ENCODE results near the gene WDFY2. TPM values are rescaled to one million over a fixed set of nuclear protein-coding genes. Genes with fewer than 3 reads are reported as not detected.

The WDFY2 gene
- total RNA-seq, 1 experiment from 2014 or later: 25.7 TPM

GRCh38 chr13:51683597-51683996 lies 99.3 kb downstream of the WDFY2 start (continued):
- TF ChIP-seq, protein P1, sequence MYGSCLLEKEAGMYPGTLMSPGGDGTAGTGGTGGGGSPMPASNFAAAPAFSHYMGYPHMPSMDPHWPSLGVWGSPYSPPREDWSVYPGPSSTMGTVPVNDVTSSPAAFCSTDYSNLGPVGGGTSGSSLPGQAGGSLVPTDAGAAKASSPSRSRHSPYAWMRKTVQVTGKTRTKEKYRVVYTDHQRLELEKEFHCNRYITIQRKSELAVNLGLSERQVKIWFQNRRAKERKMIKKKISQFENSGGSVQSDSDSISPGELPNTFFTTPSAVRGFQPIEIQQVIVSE (CRISPR knock-in tag; IDR thresholded peaks at IDR 0.05; ENCODE audit: borderline replicate concordance): no peak
- TF ChIP-seq NR3C1 (CRISPR knock-in tag; conservative IDR thresholded peaks at IDR 0.05; ENCODE audit: low read depth) (no peak), ZNF396 (CRISPR knock-in tag; IDR thresholded peaks at IDR 0.05; ENCODE audit: borderline replicate concordance) (no peak), TEAD1 (CRISPR knock-in tag; IDR thresholded peaks at IDR 0.05) (no peak)

GRCh38 chr13:51684076-51684475 lies 99.8 kb downstream of the WDFY2 start:
- Mint-ChIP-seq H3K4me3 (no peak overlapping the region), H3K4me1 (peaks cover 31% of the 10 kb centered on the region), H3K27me3 (ENCODE audit: low read depth) (no peaks in the 10 kb centered on the region), H3K27ac (no peak overlapping the region), H3K36me3 (no peaks in the 10 kb centered on the region), H3K9me3 (no peaks in the 10 kb centered on the region)
- ChIA-PET POLR2A (no interaction called here), CTCF (interaction anchor here (0.6 to 1.2 kb wide), 2 partner anchors 84 to 1837 kb away, joined by 3 to 4 read pairs; no protein-coding TSS in a partner anchor)
- no peak for DNase-seq (ENCODE audit: low spot score)
- no peak for TF ChIP-seq ZNF232 (CRISPR knock-in tag; IDR thresholded peaks at IDR 0.05)
- no peak for TF ChIP-seq AR (CRISPR knock-in tag; IDR thresholded peaks at IDR 0.05)
- ATAC-seq: no peak

DNA sequence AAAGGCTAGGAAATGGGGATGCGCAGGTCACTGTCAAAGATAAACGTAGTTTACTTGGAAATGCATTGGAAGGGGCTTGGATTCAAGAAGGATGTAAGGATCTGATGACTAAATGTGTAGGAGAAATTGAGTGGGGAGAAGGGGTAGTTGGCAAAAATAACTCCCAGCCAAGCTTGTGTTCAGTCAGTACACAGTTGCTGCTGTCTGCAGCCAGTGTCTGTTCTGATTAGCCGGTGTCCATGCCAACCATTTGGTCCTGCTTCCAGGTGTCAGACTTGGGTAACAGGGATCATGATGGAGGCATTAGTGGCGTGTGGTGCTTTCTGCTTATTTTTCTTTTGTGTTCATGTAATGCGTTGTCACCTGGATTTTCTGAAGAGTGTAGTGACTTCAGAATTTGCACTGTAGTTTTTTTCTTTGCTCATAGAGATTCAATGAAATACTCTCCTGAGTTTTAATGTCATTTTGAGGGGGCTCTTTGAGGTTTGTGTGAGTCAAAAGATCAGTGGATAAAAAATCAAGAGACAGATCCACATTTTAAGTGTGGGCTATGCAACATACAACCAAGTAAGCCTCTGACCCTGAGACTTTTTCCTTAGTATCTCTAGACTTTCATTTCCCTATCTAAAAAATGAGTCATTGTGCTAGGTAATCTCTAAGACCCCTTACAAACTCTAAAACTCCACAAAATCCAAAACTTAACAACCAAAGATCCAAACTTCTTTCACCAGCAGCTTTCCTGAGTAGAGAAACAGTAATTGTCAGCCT lies 103.9 kb downstream of the WDFY2 start:
- Mint-ChIP-seq H3K36me3 (peaks cover 6% of the 10 kb centered on the region), H3K27me3 (ENCODE audit: low read depth) (no peaks in the 10 kb centered on the region), H3K4me3 (no peak overlapping the region), H3K9me3 (no peaks in the 10 kb centered on the region), H3K27ac (peak overlapping the region; percentile 6; the same call in 1 of the 2 replicates), H3K4me1 (peaks cover 34% of the 10 kb centered on the region)
- POLR2A ChIA-PET: no interaction called here
- DNase-seq (ENCODE audit: low spot score) (no peak), ATAC-seq (no peak)
- no peak for TF ChIP-seq NR1H2 (CRISPR knock-in tag; IDR thresholded peaks at IDR 0.05)
- TF ChIP-seq, protein P2, sequence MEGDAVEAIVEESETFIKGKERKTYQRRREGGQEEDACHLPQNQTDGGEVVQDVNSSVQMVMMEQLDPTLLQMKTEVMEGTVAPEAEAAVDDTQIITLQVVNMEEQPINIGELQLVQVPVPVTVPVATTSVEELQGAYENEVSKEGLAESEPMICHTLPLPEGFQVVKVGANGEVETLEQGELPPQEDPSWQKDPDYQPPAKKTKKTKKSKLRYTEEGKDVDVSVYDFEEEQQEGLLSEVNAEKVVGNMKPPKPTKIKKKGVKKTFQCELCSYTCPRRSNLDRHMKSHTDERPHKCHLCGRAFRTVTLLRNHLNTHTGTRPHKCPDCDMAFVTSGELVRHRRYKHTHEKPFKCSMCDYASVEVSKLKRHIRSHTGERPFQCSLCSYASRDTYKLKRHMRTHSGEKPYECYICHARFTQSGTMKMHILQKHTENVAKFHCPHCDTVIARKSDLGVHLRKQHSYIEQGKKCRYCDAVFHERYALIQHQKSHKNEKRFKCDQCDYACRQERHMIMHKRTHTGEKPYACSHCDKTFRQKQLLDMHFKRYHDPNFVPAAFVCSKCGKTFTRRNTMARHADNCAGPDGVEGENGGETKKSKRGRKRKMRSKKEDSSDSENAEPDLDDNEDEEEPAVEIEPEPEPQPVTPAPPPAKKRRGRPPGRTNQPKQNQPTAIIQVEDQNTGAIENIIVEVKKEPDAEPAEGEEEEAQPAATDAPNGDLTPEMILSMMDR (IDR thresholded peaks at IDR 0.05): no peak
- TF ChIP-seq, protein P3, sequence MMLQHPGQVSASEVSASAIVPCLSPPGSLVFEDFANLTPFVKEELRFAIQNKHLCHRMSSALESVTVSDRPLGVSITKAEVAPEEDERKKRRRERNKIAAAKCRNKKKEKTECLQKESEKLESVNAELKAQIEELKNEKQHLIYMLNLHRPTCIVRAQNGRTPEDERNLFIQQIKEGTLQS (CRISPR knock-in tag; conservative IDR thresholded peaks at IDR 0.05): no peak
- TF ChIP-seq CREM (CRISPR knock-in tag; IDR thresholded peaks at IDR 0.05): no peak
- TF ChIP-seq, protein P4, sequence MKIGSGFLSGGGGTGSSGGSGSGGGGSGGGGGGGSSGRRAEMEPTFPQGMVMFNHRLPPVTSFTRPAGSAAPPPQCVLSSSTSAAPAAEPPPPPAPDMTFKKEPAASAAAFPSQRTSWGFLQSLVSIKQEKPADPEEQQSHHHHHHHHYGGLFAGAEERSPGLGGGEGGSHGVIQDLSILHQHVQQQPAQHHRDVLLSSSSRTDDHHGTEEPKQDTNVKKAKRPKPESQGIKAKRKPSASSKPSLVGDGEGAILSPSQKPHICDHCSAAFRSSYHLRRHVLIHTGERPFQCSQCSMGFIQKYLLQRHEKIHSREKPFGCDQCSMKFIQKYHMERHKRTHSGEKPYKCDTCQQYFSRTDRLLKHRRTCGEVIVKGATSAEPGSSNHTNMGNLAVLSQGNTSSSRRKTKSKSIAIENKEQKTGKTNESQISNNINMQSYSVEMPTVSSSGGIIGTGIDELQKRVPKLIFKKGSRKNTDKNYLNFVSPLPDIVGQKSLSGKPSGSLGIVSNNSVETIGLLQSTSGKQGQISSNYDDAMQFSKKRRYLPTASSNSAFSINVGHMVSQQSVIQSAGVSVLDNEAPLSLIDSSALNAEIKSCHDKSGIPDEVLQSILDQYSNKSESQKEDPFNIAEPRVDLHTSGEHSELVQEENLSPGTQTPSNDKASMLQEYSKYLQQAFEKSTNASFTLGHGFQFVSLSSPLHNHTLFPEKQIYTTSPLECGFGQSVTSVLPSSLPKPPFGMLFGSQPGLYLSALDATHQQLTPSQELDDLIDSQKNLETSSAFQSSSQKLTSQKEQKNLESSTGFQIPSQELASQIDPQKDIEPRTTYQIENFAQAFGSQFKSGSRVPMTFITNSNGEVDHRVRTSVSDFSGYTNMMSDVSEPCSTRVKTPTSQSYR (CRISPR knock-in tag; IDR thresholded peaks at IDR 0.05): no peak
- TF ChIP-seq SMAD3 (CRISPR knock-in tag; IDR thresholded peaks at IDR 0.05; ENCODE audit: borderline replicate concordance): no peak
- TF ChIP-seq, protein P5, sequence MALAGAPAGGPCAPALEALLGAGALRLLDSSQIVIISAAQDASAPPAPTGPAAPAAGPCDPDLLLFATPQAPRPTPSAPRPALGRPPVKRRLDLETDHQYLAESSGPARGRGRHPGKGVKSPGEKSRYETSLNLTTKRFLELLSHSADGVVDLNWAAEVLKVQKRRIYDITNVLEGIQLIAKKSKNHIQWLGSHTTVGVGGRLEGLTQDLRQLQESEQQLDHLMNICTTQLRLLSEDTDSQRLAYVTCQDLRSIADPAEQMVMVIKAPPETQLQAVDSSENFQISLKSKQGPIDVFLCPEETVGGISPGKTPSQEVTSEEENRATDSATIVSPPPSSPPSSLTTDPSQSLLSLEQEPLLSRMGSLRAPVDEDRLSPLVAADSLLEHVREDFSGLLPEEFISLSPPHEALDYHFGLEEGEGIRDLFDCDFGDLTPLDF (CRISPR knock-in tag; IDR thresholded peaks at IDR 0.05): no peak
- TF ChIP-seq KAT7 (CRISPR knock-in tag; IDR thresholded peaks at IDR 0.05; ENCODE audit: borderline replicate concordance): no peak
- TF ChIP-seq RELA (CRISPR knock-in tag; IDR thresholded peaks at IDR 0.05; ENCODE audit: borderline replicate concordance): no peak
- no peak for TF ChIP-seq ZNF232 (CRISPR knock-in tag; IDR thresholded peaks at IDR 0.05)
- CTCF ChIA-PET: no interaction called here

Data from WTC11 (cell line).